Aorta (tissue), 5 donors: Measurements from ENCODE around the gene DGKB. TPM values are rescaled to one million over a fixed set of nuclear protein-coding genes. Genes with fewer than 3 reads are reported as not detected.

Experiments used
- ATAC-seq: fragments of 200-7000 bp; cut with Tn5 transposase; one replicate; pipeline ENCODE4 v1.9.1; 2022; ENCODE audit warnings: moderate library complexity; ENCODE audit not compliant: low FRiP score
- DNase-seq, 2 donors: peaks; one replicate each; pipeline ENCODE4 v3.0.0-alpha.2; 2020
- H3K27ac ChIP-seq, 2 donors: one replicate each; pipeline ENCODE4 v1.5.1; 2013; ENCODE audit warnings: low read length in 2 of 2, mild to moderate bottlenecking in 2 of 2, moderate library complexity in 2 of 2, control low read depth in 1 of 2, inconsistent platforms in 1 of 2, low read depth in 1 of 2
- H3K27me3 ChIP-seq, 2 donors: one replicate each; pipeline ENCODE4 v1.6.1; 2013; ENCODE audit warnings: control low read depth in 1 of 2, low read length in 1 of 2, mild to moderate bottlenecking in 1 of 2, moderate library complexity in 1 of 2; ENCODE audit not compliant: insufficient read depth in 2 of 2, control insufficient read depth in 1 of 2
- H3K36me3 ChIP-seq, 2 donors: one replicate each; pipeline ENCODE4 v1.6.1; 2013; ENCODE audit warnings: control low read depth in 1 of 2, low read length in 1 of 2, mild to moderate bottlenecking in 1 of 2; ENCODE audit not compliant: insufficient read depth in 2 of 2, control insufficient read depth in 1 of 2
- H3K4me1 ChIP-seq, 2 donors: one replicate each; pipeline ENCODE4 v1.6.1; 2013; ENCODE audit warnings: low read length in 2 of 2, control low read depth in 1 of 2, mild to moderate bottlenecking in 1 of 2, moderate library complexity in 1 of 2; ENCODE audit not compliant: insufficient read depth in 2 of 2, control insufficient read depth in 1 of 2
- H3K4me3 ChIP-seq, 2 donors: one replicate each; pipeline ENCODE4 v1.5.1; 2013; ENCODE audit warnings: low read length in 2 of 2, control low read depth in 1 of 2, mild to moderate bottlenecking in 1 of 2
- H3K9me3 ChIP-seq: one replicate; pipeline ENCODE4 v1.6.1; 2013; ENCODE audit warnings: mild to moderate bottlenecking, low read length; ENCODE audit not compliant: control insufficient read depth
- WGBS, 2 donors: extraction: QIAGEN DNeasy Blood & Tissue Kit; methylation state at CpG; one replicate each; pipeline ENCODE4 v1.1.7; 2013; 5-methylcytosine and 5-hydroxymethylcytosine counted together
- intact Hi-C, 2 donors: fragments of 100-400 bp; cut with DNase I; formaldehyde crosslinking; loops; one replicate each; pipeline versions ENCODE4 v1.14.2 to v1.15.0; 2022
- polyA plus RNA-seq, 2 donors: library from polyadenylated mRNA; stranded (reverse); fragments of 200-250 nt; gene quantifications; one replicate each; pipeline ENCODE4 v1.2.3, GENCODE V29; 2013
- total RNA-seq, 2 donors: library from RNA; stranded (reverse); fragmentation: NEBNext Ultra II Directional; extraction: Animal tissue kit (Norgen Biotek cat#: 25700); gene quantifications; one replicate each; pipeline ENCODE4 v1.2.1, GENCODE V29; 2021
- donor health status: healthy with polysubstance abuse.
- donor health status: Bipolar disorder and iron deficiency.
- donor health status: DM: no; HTN: no; CAD: no.
- donor health status: DM: no; HTN: no; CAD: no.
- donor health status: DM: yes; HTN: yes; CAD: no.

Gene DGKB
- total and polyA plus RNA-seq, 4 donors: 0.96 to 1.1 TPM; not detected in 2

DNA sequence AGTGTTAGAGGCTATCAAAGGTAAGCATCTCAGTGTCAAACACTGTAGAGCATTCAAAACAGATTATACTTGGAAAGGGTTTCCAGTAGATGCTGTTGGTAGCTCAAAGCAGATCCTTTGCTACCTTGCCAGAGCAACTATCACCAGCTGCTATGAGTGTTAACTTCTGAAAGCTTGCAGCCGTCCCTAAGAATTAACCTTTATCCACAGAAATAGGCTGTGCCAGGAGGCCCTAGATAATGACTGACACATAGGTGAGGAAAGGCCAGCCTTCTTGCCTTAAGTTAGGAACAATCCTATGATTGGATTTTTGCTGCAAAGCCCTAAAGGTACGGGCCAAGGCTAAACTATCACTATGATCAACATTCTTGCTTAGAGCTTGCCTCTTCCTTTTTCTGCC lies 263.2 kb downstream of the DGKB start:
- DNase-seq: no peak
- 54 to 59% methylated on average over 2 of the region's 2 CpGs for WGBS, 2 donors
- Histone ChIP-seq H3K4me3 (no peak overlapping the region), H3K36me3 (no peaks in the 10 kb centered on the region), H3K27ac (no peak overlapping the region), H3K4me1 (no peaks in the 10 kb centered on the region), H3K27me3 (no peaks in the 10 kb centered on the region), H3K9me3 (peaks cover 2% of the 10 kb centered on the region)
- intact Hi-C loops: no loop called here
- no peak for ATAC-seq

GRCh38 chr7:14637968-14638367 lies 264.6 kb downstream of the DGKB start:
- H3K9me3 ChIP-seq: no peaks in the 10 kb centered on the region
- no peak overlapping the region for H3K27ac ChIP-seq
- no peak overlapping the region for H3K4me3 ChIP-seq
- intact Hi-C loops: no loop called here
- no peaks in the 10 kb centered on the region for H3K36me3 ChIP-seq
- no peaks in the 10 kb centered on the region for H3K4me1 ChIP-seq
- WGBS, 2 donors: 54 to 63% methylated on average over 2 of the region's 2 CpGs
- ATAC-seq: no peak
- H3K27me3 ChIP-seq: no peaks in the 10 kb centered on the region
- no peak for DNase-seq

- no peaks in the 10 kb centered on the region for H3K27me3 ChIP-seq
- DNase-seq (no peak), ATAC-seq (no peak)
- H3K9me3 ChIP-seq: no peaks in the 10 kb centered on the region
- no peak overlapping the region for H3K27ac ChIP-seq
- no peaks in the 10 kb centered on the region for H3K36me3 ChIP-seq
- intact Hi-C loops: no loop called here
- 63 to 68% methylated on average over 4 of the region's 4 CpGs for WGBS, 2 donors
- no peak overlapping the region for H3K4me3 ChIP-seq
- no peaks in the 10 kb centered on the region for H3K4me1 ChIP-seq
These were observed 266.6 kb downstream of the DGKB start for GRCh38 chr7:14635955-14636354.

GRCh38 chr7:14630048-14630447 lies 272.5 kb downstream of the DGKB start:
- intact Hi-C loops: no loop called here
- Histone ChIP-seq H3K27me3 (no peaks in the 10 kb centered on the region), H3K9me3 (no peaks in the 10 kb centered on the region), H3K27ac (no peak overlapping the region), H3K4me3 (no peak overlapping the region), H3K36me3 (no peaks in the 10 kb centered on the region), H3K4me1 (no peaks in the 10 kb centered on the region)
- DNase-seq: no peak
- ATAC-seq: no peak
- 83 to 89% methylated on average over 2 of the region's 2 CpGs for WGBS, 2 donors

GRCh38 chr7:14628516-14628915 lies 274.0 kb downstream of the DGKB start:
- Histone ChIP-seq H3K36me3 (no peaks in the 10 kb centered on the region), H3K27me3 (no peaks in the 10 kb centered on the region), H3K27ac (no peak overlapping the region), H3K4me3 (no peak overlapping the region), H3K9me3 (no peaks in the 10 kb centered on the region), H3K4me1 (no peaks in the 10 kb centered on the region)
- no peak for ATAC-seq
- no peak for DNase-seq
- intact Hi-C loops: no loop called here
- 87% methylated on average over 1 of the region's 1 CpG for WGBS, 2 donors

DNA sequence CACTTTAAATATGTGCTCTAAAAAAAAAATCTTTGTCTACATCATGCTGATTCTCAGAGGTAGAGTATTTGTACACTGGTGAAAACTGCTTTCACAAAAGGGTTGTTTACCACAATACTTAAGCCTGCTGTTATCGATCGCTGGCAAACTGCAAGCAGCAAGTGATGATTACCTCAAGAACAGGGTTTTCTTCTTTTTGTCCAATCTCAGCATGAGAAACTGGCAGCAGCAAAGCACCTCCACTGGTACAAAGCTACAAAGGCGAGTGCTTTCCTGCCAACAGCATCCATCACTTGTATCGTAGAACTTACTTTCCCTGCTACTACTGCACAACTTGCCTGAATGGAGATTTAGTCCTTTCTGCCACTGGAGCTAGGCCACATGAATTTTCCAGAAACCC lies 276.5 kb downstream of the DGKB start:
- 66 to 68% methylated on average over 4 of the region's 4 CpGs for WGBS, 2 donors
- Histone ChIP-seq H3K9me3 (no peaks in the 10 kb centered on the region), H3K4me3 (no peak overlapping the region), H3K36me3 (no peaks in the 10 kb centered on the region), H3K27ac (no peak overlapping the region), H3K27me3 (no peaks in the 10 kb centered on the region), H3K4me1 (no peaks in the 10 kb centered on the region)
- ATAC-seq (no peak), DNase-seq (no peak)
- intact Hi-C loops: no loop called here

GRCh38 chr7:14622559-14622958 lies 280.0 kb downstream of the DGKB start:
- ATAC-seq (no peak), DNase-seq (no peak)
- intact Hi-C loops: no loop called here
- no peaks in the 10 kb centered on the region for H3K27me3 ChIP-seq
- H3K36me3 ChIP-seq: no peaks in the 10 kb centered on the region
- no peaks in the 10 kb centered on the region for H3K4me1 ChIP-seq
- H3K9me3 ChIP-seq: no peaks in the 10 kb centered on the region
- H3K27ac ChIP-seq: no peak overlapping the region
- no peak overlapping the region for H3K4me3 ChIP-seq

DNA sequence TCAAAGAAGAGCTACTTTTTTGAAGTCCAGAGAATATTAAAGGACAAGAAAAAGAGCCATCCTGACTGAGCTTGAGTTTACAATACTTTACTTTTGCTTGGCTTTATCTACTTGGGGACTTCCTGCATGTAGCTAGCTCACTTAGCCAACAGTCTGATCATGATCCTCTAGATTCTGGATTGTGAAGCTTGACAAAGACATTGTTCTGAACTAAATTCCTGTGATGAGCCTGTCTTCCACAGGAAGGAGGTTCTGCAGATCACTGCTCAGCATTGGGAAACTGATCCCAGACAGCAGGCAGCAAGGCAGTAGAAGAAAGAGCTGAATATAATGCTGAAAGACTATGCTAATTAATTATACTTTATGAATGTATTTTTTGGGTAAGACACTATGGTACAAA lies 296.4 kb downstream of the DGKB start:
- DNase-seq (no peak), ATAC-seq (no peak)
- intact Hi-C loops: no loop called here
- H3K9me3 ChIP-seq: no peaks in the 10 kb centered on the region
- H3K27me3 ChIP-seq: no peaks in the 10 kb centered on the region
- H3K36me3 ChIP-seq: no peaks in the 10 kb centered on the region
- H3K27ac ChIP-seq: no peak overlapping the region
- H3K4me1 ChIP-seq: no peaks in the 10 kb centered on the region
- no peak overlapping the region for H3K4me3 ChIP-seq

GRCh38 chr7:14604606-14605005 lies 297.9 kb downstream of the DGKB start:
- Histone ChIP-seq H3K36me3 (no peaks in the 10 kb centered on the region), H3K27ac (no peak overlapping the region), H3K27me3 (no peaks in the 10 kb centered on the region), H3K9me3 (no peaks in the 10 kb centered on the region), H3K4me3 (no peak overlapping the region), H3K4me1 (no peaks in the 10 kb centered on the region)
- intact Hi-C loops: no loop called here
- WGBS, 2 donors: 37 to 46% methylated on average over 2 of the region's 2 CpGs
- DNase-seq: no peak
- ATAC-seq: no peak
